Activated T-cell treated with anti-CD3 and anti-CD28 coated beads, Interleukin-2, amount 50 U/mL, for 4 hours (primary cell): ENCODE measurements around the gene RCOR1. TPM values are rescaled to one million over a fixed set of nuclear protein-coding genes. Genes with fewer than 3 reads are reported as not detected.
A peak's percentile ranks its signal among the peaks of the same experiment; 100 is the strongest.
"Not testable (repeated sequence)": the region's sequence is repeated elsewhere in the genome, so short reads cannot be mapped to it uniquely, and the experiment has no call there.

Experiments
- ATAC-seq, 2 donors: fragments of 200-7000 bp; cut with Tn5 transposase; one replicate each; pipeline ENCODE4 v1.10.0; 2021
- DNase-seq: peaks from one replicate; pipeline ENCODE4 v3.0.0-alpha.2; 2020
- H3K27me3 Mint-ChIP-seq: one replicate; pipeline ENCODE4 v1.8.0; 2021; ENCODE audit warnings: low read depth, mixed read lengths
- H3K36me3 Mint-ChIP-seq: one replicate; pipeline ENCODE4 v1.8.0; 2022; ENCODE audit warnings: mixed read lengths; ENCODE audit not compliant: insufficient read depth
- H3K4me1 Mint-ChIP-seq: one replicate; pipeline ENCODE4 v1.8.0; 2021; ENCODE audit warnings: low read depth, mixed read lengths
- H3K4me3 Mint-ChIP-seq: one replicate; pipeline ENCODE4 v1.8.0; 2021; ENCODE audit warnings: mild to moderate bottlenecking, moderate library complexity, mixed read lengths
- H3K9me3 Mint-ChIP-seq: one replicate; pipeline ENCODE4 v1.8.0; 2021; ENCODE audit warnings: mixed read lengths
- total RNA-seq, 3 donors: library from RNA; stranded (reverse); gene quantifications; one replicate each; pipeline ENCODE4 v1.2.1, GENCODE V29; 2021

Gene RCOR1
- total RNA-seq, 3 donors from 2014 or later, result 12.5 to 14.7 (median 13.9) TPM

DNA sequence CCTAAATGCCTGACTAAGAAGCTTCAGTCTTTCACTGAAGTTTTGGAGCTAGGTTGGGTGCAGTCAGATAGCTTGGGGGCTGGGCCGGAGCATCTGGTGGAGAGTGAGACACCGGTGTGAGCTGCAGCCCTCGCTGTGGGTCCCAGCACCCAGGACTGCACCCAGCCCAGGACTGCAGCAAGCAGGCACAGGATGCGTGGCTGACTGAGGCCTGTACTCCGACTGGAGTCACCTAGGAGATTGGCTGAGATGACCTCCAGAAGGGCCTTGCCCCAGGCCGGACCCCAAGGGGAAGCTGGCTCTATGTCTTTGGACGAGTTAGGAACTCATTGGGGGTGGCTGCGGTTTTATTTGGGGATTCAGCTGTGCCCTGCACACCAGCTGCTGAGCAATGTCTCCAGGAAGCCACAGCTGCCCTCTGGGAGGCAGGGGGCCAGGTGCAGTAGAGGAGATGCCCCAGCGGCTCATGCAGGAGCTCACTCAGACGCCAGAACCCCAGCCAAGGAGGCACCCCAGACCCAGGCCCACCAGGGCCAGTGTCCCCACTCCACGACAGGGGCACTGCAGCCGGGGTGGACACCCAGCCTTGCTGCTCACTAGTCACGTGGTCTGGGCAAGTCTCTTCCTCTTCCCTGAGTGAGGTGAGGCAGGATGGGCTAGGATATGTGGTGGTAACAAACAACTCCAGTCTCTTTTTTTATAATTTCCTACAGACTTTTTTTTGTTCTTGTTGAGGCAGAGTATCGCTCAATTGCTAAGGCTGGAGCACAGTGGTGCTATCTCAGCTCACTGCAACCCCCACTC is 31.8 kb upstream of the RCOR1 start:
- Mint-ChIP-seq H3K27me3 (no peaks in the 10 kb centered on the region), H3K36me3 (no peaks in the 10 kb centered on the region), H3K4me1 (peaks cover 3% of the 10 kb centered on the region), H3K9me3 (no peaks in the 10 kb centered on the region), H3K4me3 (no peak overlapping the region)
- ATAC-seq (no peak), DNase-seq (no peak)

DNA sequence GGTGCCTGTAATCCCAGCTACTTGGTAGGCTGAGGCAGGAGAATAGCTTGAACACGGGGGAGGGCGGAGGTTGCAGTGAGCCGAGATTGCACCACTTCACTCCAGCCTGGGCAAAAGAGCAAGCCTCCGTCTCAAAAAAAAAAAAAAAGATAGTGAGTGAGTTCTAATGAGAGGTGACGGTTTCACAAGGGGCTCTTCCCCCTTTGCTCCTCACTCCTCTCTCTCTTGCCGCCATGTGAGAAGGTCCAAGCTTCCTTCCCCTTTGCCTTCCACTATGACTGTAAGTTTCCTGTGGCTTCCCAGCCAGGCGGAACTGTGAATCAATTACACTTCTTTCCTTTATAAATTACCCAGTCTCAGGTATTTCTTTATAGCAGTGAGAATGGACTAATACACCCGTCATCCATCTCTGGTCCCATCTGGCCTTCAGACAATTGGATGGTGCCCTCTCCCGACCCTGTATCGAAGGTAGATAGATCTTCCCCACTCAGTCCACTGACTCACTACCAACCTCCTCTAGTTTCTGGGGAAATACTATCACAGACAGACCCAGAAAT is 27.0 kb upstream of the RCOR1 start:
- Mint-ChIP-seq H3K4me1 (peaks cover 13% of the 10 kb centered on the region), H3K4me3 (no peak overlapping the region), H3K36me3 (no peaks in the 10 kb centered on the region), H3K9me3 (no peaks in the 10 kb centered on the region), H3K27me3 (no peaks in the 10 kb centered on the region)
- ATAC-seq (peak in 1 of 2 donors; percentile 35), DNase-seq (no peak)

DNA sequence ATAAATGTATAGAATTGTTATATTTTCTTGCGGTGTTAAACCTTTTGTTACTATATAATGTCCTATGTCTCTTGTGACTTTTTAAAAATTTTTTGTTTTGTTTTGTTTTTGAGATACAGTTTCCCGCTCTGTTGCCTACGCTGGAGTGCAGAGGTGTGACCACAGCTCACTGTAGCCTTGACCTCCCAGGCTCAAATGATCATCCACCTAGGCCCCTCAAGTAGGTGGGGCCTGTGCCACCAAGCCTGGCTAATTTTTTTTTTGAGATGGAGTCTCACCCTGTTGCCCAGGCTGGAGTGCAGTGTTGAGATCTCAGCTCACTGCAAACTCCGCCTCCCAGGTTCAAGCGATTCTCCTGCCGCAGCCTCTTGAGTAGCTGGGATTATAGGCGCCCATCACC is 26.5 kb upstream of the RCOR1 start:
- no peaks in the 10 kb centered on the region for H3K27me3 Mint-ChIP-seq
- H3K9me3 Mint-ChIP-seq, result no peaks in the 10 kb centered on the region
- H3K36me3 Mint-ChIP-seq, result no peaks in the 10 kb centered on the region
- peaks cover 13% of the 10 kb centered on the region for H3K4me1 Mint-ChIP-seq
- no peak overlapping the region for H3K4me3 Mint-ChIP-seq
- DNase-seq (no peak), ATAC-seq (peak in 1 of 2 donors; percentile 9)

DNA sequence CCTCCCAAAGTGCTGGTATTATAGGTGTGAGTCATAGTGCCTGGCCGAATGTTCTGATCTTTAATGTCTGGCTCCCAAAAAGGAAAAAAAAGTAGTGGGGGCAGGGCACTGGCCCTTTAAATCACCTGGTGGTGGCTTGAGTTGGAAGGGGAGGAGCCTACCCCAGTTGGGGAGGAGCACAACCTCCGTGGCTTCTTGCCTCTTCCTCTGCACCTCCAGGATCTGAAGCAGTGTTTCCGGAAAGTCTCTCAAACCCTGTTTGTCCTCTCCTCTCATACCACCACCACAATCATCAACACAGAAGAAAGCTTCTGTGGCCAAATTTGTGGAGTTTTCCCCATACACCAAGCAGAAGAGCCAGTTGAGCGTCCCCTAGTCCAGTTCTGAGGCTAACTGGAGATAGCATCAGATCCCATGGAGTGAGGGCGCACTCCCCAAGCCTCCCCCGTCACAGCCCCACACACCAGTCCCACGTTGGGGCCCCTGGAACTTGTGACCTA is 24.3 kb upstream of the RCOR1 start:
- H3K27me3 Mint-ChIP-seq, result no peaks in the 10 kb centered on the region
- no peaks in the 10 kb centered on the region for H3K9me3 Mint-ChIP-seq
- DNase-seq (peak; percentile 28), ATAC-seq (peak; percentile 88 to 93)
- H3K4me3 Mint-ChIP-seq, result peak overlapping the region; percentile 20
- no peaks in the 10 kb centered on the region for H3K36me3 Mint-ChIP-seq
- peaks cover 14% of the 10 kb centered on the region for H3K4me1 Mint-ChIP-seq

DNA sequence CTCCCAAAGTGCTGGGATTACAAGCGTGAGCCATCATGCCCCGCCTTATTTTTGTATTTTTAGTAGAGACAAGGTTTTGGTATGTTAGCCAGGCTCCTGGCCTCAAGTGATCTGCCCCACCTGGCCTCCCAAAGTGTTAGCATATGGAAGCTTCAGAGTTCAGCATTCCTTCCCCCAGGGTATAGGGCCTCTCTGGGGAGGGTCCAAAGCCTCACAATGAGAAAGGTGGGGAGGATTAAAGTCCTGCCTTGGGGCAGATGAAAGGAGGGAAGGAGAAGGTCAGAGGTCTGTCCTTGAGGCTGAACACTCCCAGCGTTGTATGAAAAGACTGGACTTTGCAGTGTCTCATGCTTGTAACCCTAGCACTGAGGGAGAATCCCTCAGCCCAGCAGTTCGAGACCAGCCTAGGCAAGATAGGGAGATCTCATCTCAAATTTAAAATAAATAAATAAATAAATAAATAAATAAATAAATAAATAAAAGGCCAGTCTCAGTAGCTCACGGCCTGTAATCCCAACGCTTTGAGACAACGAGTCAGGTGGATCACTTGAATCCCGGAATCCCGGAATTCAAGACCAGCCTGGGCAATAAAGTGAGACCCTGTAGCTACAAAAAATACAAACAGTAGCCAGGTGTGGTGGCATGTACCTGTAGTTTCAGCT is 22.0 kb upstream of the RCOR1 start:
- no peak overlapping the region for H3K4me3 Mint-ChIP-seq
- ATAC-seq, result no peak
- peaks cover 2% of the 10 kb centered on the region for H3K27me3 Mint-ChIP-seq
- no peaks in the 10 kb centered on the region for H3K36me3 Mint-ChIP-seq
- DNase-seq, result no peak
- no peaks in the 10 kb centered on the region for H3K9me3 Mint-ChIP-seq
- peaks cover 17% of the 10 kb centered on the region for H3K4me1 Mint-ChIP-seq

DNA sequence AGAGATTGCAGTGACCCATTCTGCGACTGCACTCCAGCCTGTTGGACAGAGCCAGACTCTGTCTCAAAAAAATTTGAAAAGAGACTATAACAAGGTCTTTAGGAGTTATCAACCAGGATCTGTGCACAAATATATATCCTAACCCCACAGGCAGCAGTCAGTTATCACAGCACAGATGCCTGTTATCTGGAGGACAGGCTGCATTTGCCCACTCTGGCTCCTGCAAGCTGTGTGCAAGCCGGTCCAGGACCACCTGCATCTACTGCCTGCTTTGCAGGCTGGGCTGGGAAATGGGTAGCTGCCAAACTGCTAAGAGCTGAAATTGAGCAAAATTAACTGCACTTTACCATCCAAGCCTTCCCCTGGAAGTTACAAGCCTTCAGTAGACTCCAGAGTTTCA is 21.4 kb upstream of the RCOR1 start:
- DNase-seq, result no peak
- H3K9me3 Mint-ChIP-seq, result no peaks in the 10 kb centered on the region
- H3K4me1 Mint-ChIP-seq, result peaks cover 14% of the 10 kb centered on the region
- H3K27me3 Mint-ChIP-seq, result peaks cover 3% of the 10 kb centered on the region
- ATAC-seq, result no peak
- H3K4me3 Mint-ChIP-seq, result no peak overlapping the region
- H3K36me3 Mint-ChIP-seq, result no peaks in the 10 kb centered on the region

DNA sequence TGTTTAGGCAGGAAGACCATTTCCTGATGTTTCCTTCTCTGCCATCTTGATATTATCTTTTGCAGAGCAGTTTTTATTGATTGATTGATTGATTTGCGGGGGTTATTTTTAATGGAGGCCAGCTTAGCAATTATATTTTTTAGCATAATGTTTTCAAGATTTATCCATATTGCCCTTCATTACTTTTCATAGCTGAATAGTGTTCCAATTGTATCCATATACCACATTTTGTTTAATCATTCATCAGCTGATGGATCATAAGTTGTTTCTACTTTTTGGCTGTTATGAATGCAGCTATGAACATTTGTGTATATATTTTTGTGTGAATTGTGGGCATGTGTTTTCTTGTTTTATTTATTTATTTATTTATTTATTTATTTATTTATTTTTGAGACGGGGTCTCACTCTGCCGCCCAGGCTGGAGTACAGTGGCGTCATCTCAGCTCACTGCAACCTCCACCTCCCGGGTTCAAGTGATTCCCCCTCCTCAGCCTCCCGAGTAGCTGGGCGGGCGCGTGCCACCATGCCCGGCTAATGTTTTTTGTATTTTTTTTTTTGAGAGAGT is 20.9 kb upstream of the RCOR1 start:
- no peak for DNase-seq
- Mint-ChIP-seq H3K4me3 (no peak overlapping the region), H3K9me3 (no peaks in the 10 kb centered on the region), H3K27me3 (peaks cover 3% of the 10 kb centered on the region), H3K36me3 (no peaks in the 10 kb centered on the region), H3K4me1 (peaks cover 14% of the 10 kb centered on the region)
- ATAC-seq, result no peak

DNA sequence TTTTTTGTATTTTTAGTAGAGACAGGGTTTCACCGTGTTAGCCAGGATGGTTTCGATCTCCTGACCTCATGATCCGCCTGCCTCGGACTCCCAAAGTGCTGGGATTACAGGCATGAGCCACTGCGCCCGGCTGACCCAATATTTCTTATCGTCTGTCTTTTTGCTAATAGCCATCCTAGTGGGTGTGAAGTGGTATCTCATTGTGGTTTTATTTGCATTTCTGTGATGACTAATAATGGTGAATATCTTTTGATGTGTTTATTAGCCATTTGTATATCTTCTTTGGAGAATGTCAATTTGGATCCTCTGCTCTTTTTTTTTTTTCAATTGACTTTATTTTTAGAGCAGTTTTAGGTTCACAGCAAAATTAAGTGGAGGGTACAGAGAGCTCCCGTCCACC is 19.3 kb upstream of the RCOR1 start:
- H3K27me3 Mint-ChIP-seq, DNase-seq, H3K4me3 Mint-ChIP-seq, H3K9me3 Mint-ChIP-seq, ATAC-seq, H3K36me3 Mint-ChIP-seq: not testable (repeated sequence)
- peaks cover 12% of the 10 kb centered on the region for H3K4me1 Mint-ChIP-seq

DNA sequence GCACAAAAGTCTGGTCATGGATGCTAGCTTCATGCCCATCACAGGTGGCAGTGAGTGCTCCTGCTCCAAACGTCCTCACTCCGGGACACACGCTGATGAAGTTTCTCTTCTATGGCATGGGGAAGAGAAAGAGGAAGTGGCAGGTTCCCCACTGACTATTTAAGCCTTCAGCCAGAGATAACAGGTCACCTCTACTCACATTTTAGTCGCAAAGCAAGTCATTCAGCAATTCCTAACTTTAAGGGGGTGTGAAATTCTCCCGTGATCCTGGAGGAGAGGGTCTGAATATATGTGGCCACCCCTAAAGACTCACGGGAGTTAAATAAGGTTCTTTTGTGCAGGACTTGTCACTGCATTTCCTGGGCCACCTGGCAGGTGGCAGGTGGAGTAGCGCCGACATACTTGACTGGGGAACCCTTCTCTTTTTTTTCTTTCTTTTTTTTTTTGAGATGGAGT is 18.8 kb upstream of the RCOR1 start:
- no peak for DNase-seq
- no peak for ATAC-seq
- Mint-ChIP-seq H3K9me3 (no peaks in the 10 kb centered on the region), H3K4me1 (peaks cover 7% of the 10 kb centered on the region), H3K36me3 (no peaks in the 10 kb centered on the region), H3K4me3 (no peak overlapping the region), H3K27me3 (peaks cover 3% of the 10 kb centered on the region)

DNA sequence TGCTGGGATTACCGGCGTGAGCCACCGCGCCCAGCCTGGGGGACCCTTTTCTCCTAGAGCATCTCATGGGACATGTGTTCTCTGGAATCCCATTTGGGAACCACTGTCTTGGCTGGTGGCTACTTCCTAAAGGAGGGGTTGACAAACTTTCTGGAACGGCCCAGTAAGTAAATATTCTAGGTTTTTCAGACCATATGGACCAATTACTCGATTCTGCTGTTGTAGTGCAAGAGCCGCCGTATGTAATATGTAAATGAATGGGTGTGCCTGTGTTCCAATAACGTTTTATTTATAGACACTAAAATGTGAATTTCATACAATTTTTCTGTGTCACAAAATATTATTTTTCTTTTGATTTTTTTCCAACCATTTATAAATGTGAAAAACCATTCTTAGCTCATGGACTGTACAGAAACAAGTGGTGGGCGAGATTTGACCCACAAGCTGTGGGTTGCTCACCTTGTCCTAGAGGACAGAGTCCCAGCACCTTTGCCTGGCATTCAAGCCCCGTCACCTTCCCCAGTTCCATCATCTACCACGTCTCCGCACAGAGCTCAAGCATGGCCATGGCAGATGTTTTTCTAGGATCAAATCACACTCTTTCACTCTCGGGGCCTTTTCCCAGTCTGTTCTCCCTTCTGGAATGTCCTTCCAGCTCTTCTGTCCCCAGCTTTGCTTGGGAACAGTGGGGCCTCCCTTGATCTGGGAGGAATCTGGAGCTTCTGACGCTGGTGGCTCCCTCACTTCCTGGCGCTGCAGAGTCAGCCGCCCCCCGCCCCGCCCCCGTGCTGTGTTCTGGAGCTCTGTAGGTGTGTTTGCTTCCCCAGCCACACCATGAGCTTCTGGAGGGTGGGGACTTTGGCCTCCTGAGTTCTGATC is 17.9 kb upstream of the RCOR1 start:
- H3K36me3 Mint-ChIP-seq, result no peaks in the 10 kb centered on the region
- ATAC-seq (no peak), DNase-seq (no peak)
- no peak overlapping the region for H3K4me3 Mint-ChIP-seq
- peaks cover 5% of the 10 kb centered on the region for H3K4me1 Mint-ChIP-seq
- peaks cover 3% of the 10 kb centered on the region for H3K27me3 Mint-ChIP-seq
- H3K9me3 Mint-ChIP-seq, result no peaks in the 10 kb centered on the region

DNA sequence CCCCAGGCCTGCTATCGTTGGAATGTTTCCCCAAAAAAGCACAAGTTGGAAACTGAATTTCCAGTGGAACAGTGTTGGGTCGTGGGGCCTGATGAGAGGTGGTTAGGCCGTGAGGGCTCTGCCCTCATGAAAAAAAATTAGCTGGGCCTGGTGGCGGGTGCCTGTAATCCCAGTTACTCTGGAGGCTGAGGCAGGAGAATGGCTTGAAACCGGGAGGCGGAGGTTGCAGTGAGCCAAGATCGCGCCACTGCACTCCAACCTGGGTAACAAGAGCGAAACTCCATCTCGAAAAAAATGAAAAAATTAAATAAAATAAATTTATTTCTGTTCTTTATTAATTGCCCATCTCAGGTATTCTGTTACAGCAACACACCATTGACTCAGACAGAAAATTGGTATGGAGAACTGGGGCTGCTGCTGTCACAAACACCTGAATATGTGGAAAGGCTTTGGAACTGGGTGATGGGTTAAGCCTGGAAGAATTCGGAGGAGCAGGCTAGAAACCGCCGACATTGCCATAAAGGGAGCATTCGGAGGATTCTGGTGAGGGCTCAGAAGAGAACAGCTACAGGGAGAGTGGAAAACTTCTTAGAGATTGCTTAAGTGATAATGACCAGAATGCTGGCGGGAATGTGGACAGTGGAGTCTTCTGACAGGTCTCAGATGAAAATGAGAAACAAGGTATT is 17.1 kb upstream of the RCOR1 start:
- peaks cover 3% of the 10 kb centered on the region for H3K27me3 Mint-ChIP-seq
- no peak for ATAC-seq
- H3K36me3 Mint-ChIP-seq, result no peaks in the 10 kb centered on the region
- H3K9me3 Mint-ChIP-seq, result no peaks in the 10 kb centered on the region
- H3K4me1 Mint-ChIP-seq, result peaks cover 5% of the 10 kb centered on the region
- DNase-seq, result no peak
- H3K4me3 Mint-ChIP-seq, result no peak overlapping the region

DNA sequence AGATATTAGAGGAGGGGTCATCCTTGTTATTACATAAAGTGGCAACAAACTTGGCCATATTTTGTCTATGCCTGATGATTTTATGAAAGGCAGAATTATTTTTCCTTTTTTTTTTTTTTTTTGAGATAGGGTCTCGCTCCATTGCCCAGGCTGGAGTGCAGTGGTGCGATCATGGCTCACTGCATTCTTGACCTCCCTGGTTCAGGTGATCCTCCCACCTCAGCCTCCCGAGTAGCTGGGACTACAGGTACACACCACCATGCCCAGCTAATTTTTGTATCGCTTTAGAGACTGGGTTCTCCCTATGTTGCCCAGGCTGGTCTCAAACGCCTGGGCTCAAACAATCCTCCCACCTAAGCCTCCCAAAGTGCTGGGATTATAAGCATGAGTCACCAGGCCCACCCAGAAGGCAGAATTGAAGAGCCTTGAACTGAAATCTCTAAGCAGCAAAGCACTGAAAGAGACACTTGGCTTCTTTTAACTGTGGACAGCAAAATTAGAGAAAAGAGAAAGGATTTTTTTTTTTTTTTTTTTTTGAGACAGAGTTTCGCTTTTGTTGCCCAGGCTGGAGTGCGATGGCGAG is 16.5 kb upstream of the RCOR1 start:
- H3K36me3 Mint-ChIP-seq, H3K4me1 Mint-ChIP-seq, H3K4me3 Mint-ChIP-seq, ATAC-seq, H3K9me3 Mint-ChIP-seq, DNase-seq, H3K27me3 Mint-ChIP-seq: not testable (repeated sequence)

DNA sequence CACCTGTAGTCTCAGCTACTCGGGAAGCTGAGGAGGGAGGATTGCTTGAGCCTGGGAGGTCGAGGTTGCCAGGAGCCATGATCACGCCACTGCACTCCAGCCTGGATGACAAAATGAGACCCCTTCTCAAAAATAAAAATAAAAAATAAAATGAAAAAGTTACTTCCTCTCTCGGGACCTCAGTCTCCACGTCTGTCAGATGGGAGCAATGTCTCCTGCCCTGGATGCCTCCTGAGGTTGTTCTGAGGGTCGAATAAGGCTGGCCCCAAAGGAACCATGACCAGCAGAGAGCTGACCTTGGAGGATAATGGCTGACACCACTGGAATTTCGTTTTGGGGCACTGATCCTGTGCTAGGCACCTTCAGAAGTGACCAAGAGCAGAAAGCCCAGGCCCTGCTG is 13.6 kb upstream of the RCOR1 start:
- ATAC-seq, result no peak
- Mint-ChIP-seq H3K4me3 (no peak overlapping the region), H3K36me3 (no peaks in the 10 kb centered on the region), H3K4me1 (no peaks in the 10 kb centered on the region), H3K27me3 (peaks cover 3% of the 10 kb centered on the region), H3K9me3 (no peaks in the 10 kb centered on the region)
- no peak for DNase-seq
